HG02571 (cell line): ENCODE data around the gene SCUBE1.

Experiments
- ATAC-seq: cut with Tn5 transposase; IDR thresholded peaks from one replicate; pipeline ENCODE4 v1.9.1; 2021; ENCODE audit warnings: mild to moderate bottlenecking, moderate library complexity; ENCODE audit not compliant: unreplicated experiment

Gene SCUBE1

GRCh38 chr22:43180670-43181069, 162.5 kb downstream of the SCUBE1 start:
- ATAC-seq: no peak

DNA sequence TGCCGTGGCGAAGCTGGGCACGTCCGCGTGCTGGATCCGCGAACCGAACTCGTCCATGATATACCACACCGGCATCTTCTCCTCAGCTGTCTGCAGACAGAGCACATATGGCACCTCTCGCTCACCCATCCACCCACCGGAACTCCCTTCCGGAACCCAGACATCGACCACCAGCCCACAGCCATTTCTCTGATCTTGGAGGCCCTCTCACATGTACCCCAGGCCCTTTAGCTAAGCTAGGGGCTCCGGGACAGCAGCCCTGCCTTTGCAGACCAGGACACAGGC, 163.3 kb downstream of the SCUBE1 start:
- ATAC-seq: no peak

- ATAC-seq: no peak
Observed at GRCh38 chr22:43179146-43179910, 163.8 kb downstream of the SCUBE1 start.

GRCh38 chr22:43177479-43177878, 165.7 kb downstream of the SCUBE1 start:
- no peak for ATAC-seq

DNA sequence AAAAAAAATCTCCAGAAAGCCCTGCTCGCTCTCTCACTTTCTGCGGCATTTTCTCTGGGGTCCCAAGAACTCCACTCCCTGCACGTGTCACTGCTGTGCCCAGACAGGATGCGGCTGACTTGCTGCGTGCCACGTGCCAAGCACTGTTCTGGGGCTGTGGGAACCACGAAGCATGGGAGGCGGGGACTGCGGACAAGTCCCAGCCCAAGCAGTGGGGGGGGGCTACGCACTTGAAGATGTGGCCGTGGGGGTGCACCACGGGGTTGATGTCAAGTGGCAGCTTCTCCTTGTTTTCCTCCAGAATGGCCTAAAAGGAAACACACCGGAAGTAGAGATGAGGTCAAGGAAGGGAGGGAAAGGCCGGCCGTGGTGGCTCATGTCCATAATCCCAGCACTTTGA, 167.1 kb downstream of the SCUBE1 start:
- no peak for ATAC-seq

DNA sequence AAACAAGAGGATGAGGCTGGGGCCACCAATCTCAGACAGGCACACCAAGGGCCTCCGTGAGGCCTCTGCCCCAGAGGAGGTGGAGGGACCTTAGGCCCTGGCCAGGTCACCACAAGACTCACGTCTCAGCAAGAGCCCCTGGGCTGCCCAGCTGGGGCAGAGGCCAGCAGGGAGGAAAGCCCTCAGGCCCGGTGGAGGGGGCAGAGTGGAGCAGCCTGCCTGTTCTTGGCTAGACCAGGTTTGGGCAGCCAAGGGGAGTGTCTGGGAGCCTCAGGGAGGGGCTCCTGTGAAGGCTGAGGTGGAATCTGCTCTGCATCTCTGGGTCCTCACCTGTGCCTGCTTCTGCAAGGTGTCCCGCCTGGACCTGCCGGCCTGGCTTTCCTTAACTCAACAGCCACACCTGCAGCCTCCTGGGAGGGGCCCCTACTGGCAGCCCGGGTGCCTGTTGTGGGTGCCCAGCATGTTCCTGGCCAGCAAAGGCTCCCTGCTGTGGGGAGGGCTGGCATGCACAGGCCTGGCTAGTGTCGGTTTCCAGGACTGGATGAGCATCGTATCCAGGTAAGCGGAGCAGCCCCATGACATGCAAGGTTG, 168.1 kb downstream of the SCUBE1 start:
- ATAC-seq: no peak

GRCh38 chr22:43173976-43174720, 169.0 kb downstream of the SCUBE1 start:
- no peak for ATAC-seq

- ATAC-seq: no peak
Observed at GRCh38 chr22:43173566-43173965, 169.6 kb downstream of the SCUBE1 start.

DNA sequence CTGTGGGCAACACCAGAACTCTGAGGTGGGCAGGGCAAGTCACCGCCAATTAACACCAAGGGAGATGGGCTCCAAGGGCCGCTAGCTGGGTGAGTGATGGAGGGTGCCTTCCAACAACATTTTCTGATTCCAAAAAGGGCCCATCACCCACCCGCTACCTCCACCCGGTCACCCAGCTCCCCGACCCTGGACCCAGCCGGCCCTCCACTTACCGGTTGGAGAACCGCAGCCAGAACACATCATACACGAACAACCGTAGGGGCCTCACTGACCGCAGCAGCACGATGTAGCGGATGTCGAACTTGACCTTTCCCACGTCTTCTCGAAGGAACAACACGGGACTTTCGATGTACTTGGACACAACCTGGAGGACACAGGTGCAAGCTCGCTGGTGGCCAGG, 171.0 kb downstream of the SCUBE1 start:
- no peak for ATAC-seq

DNA sequence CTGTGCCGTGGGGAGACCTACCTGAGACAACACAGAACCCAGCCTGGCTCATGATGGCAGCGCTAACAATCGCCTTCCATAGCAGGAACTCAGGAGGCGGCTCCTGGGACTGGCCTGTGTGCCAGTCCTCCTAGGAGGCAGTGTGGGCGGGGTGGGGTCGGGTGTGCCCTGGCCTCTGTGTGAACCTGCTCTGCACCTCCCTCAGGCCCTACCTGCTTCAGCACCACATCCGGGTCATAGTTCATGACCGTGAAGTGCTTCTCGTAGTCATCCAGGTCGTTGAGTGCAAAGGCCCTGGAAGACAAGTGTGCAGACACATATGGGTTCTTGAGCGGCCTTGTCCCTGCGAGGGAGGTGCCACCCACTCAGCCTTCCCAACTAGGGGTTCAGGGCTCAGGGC, 171.6 kb downstream of the SCUBE1 start:
- no peak for ATAC-seq

- ATAC-seq: no peak
Observed at GRCh38 chr22:43171019-43171491, 172.1 kb downstream of the SCUBE1 start.

DNA sequence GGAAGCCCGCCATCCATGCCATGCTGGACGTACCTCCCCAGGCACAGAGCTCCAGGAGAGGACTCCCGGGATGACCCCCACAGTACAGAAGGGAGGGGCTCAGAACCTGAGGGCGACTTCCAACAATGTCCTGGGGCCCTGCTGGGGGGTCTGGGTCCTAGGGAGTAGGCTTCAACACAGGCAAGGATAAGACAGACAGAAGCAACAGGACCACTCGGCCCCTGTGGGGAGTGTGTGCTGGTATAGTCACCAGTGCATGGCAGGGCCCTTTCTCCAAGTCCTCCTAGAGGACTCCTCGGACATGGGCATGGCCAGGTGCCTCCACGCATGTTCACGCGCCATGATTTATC, 173.1 kb downstream of the SCUBE1 start:
- ATAC-seq: no peak

- ATAC-seq: no peak
Observed at GRCh38 chr22:43169310-43170130, 173.7 kb downstream of the SCUBE1 start.

DNA sequence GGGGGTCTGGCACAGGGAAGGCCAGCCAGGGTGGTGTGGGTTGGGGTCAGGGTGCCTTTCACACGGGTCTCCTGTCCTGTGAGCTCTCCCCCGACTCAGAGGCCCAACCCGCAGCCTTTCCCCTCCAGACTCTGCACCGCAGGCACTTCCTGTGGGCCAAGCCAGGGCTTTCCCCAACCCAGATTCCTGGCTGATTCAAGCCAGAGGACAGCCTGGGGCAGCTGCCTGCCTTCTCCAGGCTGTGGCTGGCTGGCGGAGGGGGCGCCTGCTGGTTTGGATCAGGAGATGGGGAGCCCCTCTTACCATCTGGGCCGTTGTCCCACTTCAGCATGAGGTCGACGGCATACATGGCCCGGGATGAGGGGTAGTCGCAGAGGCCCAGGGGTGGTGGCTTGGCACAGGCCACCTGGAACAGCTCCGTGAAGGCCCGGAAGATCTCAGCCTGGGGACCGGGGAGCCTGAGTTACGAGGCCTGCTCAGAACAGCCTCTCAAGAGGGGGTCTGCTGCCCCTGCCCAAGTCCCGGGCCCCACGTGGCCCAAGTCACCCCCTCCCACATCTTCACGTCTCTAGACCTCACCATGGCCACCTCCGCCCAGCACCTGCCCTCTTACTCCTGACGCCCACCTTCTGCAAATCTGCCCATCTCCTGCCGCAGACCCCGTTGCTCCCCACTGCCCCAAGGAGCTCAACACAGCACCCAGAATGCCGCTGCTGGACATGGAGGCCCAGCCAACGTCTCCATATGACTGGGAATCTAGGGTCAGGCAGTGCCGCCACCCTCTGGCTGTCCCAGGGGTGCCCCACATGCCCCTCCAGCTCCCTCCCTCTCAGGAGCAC, 174.5 kb downstream of the SCUBE1 start:
- no peak for ATAC-seq

DNA sequence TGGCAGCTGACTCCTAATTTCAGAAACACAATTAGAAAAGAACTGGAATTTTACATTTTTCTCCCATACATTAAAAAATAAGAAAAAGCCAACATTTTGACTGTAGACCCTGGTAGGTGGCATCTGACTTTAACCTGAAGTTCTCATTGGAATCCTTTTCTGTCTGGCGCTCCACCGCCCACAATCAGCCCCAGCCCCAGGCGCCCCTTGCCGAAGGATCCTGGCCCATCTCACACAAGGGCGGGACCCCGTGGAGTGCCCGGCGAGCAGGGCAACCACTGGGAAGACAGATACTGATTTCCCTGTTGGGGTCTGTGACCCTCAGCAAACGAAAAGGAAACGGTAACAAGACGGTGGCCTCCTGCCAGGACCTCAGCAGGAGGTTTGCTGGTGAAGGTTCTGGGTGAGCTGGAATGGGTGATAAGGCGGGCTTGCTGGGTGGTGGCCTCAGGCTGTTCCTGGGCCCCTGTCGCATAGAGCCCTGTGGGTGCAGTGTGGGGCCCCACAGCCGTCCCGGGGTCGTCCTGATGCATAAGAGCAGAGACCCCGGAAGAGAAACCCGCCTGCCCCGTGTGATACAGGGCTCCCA, 176.1 kb downstream of the SCUBE1 start:
- no peak for ATAC-seq

DNA sequence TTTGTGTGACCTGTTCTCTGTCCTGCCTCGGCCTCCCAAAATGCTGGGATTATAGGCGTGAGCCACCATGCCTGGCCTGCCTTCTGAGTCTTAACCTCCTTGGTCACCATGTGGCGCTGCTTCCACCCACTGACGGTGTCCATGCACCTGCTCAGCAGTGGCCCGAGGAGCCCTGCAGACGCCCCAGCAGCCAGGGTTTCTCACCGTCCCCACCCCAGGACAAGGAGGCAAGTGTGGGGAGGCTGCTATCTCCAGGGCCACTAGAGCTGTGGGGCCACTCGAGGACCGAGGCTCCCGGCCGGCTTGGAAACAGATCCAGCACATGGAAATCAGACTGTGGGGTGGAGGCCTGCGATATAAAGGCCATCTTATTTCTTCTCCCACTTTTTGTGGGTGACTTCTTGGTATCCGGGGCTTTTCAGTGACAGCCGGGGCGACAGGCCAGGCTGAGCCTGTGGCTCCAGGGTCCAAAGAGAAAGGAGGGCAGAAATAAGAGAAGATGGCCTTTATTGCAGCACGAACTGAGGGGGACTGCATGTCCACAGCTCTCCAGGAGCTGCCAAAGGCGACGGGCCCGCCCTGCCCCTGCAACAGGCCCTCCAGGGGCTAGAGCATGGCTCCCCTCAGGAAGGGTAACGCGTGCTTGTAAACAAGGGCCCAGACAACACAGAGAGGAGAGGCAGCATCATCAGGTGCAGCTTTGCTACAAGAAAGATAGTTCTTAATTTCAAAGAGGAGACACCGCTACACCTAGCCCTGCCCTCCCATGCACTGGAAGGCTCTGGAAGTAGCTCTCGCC, 176.8 kb downstream of the SCUBE1 start:
- no peak for ATAC-seq

- ATAC-seq: no peak
Observed at GRCh38 chr22:43164636-43165035, 178.5 kb downstream of the SCUBE1 start.

- no peak for ATAC-seq
Observed at GRCh38 chr22:43163241-43163795, 179.9 kb downstream of the SCUBE1 start.
